Suppressor macrophage (primary cell): Measurements from ENCODE around the gene PCBD2.
A peak's percentile ranks its signal among the peaks of the same experiment; 100 is the strongest.
"Not testable (repeated sequence)": the region's sequence is repeated elsewhere in the genome, so short reads cannot be mapped to it uniquely, and the experiment has no call there.

Source experiments
- DNase-seq, 4 experiments: peaks; one replicate each; pipeline ENCODE4 v3.0.0-alpha.2; 2020 to 2022

PCBD2 gene

DNA sequence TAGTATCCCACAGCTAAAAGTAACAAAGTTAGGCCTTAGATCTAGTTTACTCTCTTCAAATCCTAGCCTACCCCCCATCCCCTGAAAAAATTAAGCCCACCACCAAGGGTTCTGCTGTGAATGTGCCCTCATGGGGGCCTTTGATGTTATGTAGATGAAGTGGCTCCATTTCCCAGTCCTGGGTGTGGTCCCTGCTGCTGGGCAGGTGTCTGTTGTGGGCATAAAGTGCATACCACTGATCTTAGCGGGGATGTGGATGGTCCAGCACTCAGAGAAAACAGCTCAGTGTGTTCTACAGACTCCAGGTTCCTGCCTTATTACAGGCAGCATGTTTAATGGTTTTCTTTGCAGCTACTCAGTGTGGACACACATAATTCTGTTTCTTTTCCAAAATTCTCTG, 1.9 kb downstream of the PCBD2 start:
- no peak for DNase-seq

DNA sequence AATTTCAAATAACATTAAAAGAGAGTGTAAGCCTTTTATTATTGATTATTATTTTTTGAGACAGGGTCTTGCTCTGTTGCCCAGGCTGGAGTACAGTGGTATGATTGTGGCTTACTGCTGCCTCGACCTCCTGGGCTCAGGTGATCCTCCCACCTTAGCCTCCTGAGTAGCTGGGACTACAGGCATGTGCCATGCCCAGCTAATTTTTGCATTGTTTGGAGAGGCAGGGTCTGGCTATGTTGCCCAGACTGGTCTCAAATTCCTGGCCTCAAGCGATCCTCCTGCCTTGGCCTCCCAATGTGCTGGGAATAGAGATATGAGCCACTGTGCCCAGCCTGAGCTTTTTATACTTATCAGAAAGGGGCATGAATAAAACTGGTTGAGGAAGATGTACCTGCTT, 5.8 kb downstream of the PCBD2 start:
- DNase-seq, result not testable (repeated sequence)

DNA sequence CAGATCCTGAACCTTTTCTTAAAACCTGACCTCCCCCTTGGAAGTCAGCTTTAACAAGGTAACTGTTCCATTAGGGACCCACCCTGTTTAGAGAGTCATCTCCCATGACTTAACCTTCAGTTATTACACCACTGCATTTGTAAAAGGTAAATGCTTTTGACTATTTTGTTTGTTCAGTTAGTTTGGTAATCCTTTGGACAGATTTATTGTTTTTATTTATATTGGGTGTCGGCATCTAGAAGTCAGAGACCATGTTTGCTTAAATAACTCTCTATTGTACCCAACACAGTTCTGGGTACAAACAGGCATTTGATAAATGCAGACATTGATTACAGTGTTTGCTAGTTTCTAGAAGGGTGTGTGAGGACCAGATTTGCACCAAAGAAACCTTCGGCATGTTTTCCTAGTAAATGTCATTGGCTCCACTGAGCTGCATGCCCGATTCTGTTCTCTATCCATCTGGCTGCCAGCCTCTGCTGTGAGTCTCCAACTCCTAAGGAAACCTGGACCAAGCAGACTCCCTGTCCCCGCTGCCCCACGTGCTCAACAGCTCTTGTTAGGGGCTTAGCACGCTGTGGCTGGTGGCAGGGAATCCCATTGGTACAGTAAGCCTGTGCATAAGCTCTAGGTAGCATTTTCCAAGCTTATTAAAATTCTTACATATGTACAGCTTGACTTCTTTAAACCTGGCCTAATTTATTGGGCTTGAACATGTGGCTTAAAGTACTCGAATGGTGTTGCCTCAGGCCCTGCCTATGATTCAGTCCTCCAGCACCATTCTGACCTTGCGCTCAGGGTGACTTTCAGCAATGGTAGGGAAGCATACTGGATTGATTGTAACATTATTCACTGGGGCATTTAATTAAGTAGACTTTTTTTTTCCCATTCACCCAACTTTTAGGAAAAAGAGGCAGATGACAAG, 6.6 kb downstream of the PCBD2 start:
- no peak for DNase-seq

DNA sequence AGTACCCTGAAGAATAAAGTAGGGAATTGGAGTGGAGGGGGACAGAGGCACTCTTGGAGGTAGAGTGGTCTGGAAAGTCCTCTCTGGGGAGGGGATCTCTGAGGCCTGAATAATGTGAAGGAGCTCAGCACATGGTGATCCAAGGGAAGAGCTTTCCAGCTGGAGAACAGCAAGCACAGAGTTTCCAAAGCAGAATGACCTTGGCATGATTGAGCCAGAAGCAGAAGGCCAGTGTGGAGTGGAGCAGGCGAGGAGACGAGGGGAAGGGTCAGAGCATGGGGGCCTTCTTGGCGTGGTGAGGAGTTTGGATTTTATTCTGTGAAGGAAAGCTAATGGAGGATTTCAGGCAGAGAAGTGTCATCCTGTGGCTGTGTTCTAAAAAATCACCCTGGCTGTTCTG, 8.3 kb downstream of the PCBD2 start:
- no peak for DNase-seq

- no peak for DNase-seq
Observed at GRCh38 chr5:134913795-134914194, 8.9 kb downstream of the PCBD2 start.

GRCh38 chr5:134917070-134917815, 12.3 kb downstream of the PCBD2 start:
- DNase-seq, result no peak

- no peak for DNase-seq
Observed at GRCh38 chr5:134918861-134919260, 13.9 kb downstream of the PCBD2 start.

- no peak for DNase-seq
Observed at GRCh38 chr5:134920848-134921575, 16.1 kb downstream of the PCBD2 start.

DNA sequence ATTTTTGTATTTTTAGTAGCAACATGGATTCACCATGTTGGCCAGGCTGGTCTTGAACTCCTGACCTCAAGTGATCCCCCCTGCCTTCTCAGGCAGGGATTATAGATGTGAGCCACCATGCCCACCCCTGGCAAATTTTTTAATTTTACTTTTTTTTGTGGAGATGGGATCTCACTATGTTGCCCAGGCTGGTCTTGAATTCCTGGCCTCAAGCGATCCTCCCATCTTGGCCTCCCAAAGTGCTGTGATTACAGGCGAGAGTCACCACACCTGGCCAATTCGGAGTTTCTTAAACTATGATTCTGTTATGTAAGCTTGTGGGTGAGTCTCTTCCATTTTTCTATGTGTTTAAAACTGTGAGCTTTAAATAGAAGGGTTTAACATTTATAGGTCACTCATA, 27.6 kb downstream of the PCBD2 start:
- DNase-seq, result no peak

GRCh38 chr5:134934202-134934601, 29.3 kb downstream of the PCBD2 start:
- no peak for DNase-seq

GRCh38 chr5:134935711-134936602, 31.0 kb downstream of the PCBD2 start:
- no peak for DNase-seq

- no peak for DNase-seq
Observed at GRCh38 chr5:134937526-134937925, 32.6 kb downstream of the PCBD2 start.

DNA sequence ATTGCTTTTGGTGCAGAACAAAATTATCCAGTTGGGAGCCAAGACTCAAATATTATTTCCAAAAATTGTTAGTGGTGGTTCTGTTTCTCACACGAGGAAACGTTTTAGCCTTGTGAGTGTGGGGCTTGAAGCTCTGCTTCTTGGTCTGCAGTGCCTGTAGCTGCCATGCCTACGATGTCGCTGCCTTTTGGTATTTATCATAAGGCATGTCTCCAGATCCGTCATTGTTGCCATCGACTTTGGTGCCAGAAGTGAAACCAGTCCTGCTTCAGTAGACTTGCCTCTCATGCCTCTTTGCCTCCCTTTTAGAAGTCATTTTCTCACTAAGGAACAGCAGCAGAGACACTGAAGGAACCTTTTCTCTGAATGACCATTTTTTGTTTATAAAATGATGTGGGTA, 33.1 kb downstream of the PCBD2 start:
- DNase-seq, result no peak

DNA sequence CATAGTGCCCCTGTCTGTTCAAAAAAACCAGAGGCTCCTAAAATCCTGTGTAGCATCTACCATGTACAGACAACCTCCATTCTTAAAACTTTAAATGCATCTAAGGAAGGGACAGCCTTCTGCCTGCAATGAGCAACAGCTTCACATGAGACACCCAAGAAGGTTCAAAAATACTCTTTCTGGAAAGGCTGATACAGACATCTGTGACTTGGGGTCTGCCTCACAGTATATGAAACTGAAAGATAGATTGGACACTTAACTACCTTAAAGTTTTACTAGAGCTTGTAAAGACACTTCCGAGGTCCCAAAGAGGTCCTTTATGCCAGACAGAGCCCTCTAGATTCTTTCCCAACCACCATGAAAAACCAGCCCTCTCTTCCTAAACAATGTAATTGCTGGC, 34.6 kb downstream of the PCBD2 start:
- no peak for DNase-seq

- DNase-seq, result no peak
Observed at GRCh38 chr5:134943547-134943946, 38.6 kb downstream of the PCBD2 start.

GRCh38 chr5:134944630-134945029, 39.7 kb downstream of the PCBD2 start:
- peak in 3 of 4 experiments; percentile 7 to 19 (median 17) for DNase-seq

- DNase-seq, result no peak
Observed at GRCh38 chr5:134945041-134945440, 40.1 kb downstream of the PCBD2 start.

DNA sequence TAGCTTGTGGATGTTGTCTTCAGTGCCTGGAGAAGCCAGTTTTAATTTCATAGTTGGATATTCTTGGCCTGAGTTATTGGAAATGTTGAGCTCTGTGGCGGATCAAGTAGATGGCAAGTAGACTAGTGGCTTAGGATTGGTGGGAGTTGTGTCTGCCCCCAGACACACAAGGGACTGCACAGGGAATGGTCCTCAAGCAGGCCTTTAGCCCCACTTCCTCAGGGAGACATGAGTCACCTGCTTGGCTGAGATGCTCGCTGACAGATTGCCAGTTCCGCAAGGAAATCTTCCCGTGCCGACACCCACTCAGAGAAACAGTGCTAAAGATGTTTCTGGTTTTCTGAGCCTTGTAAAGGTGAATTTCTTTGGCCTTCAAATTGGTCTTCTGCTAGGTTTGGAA, 44.0 kb downstream of the PCBD2 start:
- DNase-seq, result peak in 3 of 4 experiments; percentile 2 to 8 (median 5)

DNA sequence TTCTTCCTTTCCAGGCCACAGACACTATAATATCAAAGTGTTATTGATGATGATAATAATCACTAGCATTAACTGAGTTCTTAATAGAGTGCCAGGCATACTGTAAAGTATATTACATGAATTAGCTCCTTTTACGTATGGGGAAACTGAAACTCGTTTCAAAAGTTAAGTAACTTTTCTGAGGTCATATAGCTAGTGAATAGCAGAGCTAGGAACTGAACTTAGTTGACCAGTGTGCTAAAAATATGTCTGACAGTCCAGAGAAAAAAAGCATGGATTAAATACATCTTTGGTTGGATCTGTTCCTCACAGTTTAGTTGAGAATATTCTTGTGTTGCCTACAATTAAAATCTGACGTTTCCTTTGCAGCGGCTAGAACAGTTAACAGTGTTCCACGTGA, 44.4 kb downstream of the PCBD2 start:
- peak in 2 of 4 experiments; percentile 3 to 5 for DNase-seq

- DNase-seq, result no peak
Observed at GRCh38 chr5:134957920-134958608, 53.1 kb downstream of the PCBD2 start.

GRCh38 chr5:134958755-134959154, 53.8 kb downstream of the PCBD2 start:
- no peak for DNase-seq
